ENCODE measurements around the gene CNN2. TPM values are rescaled to one million over a fixed set of nuclear protein-coding genes. Genes with fewer than 3 reads are reported as not detected.

CNN2 gene
- total and polyA plus RNA-seq, 2 of the 13 experiments (the other 11 are each of a cell fraction or from before 2014, with no cell fraction given), result 63.6 to 70.0 TPM

DNA sequence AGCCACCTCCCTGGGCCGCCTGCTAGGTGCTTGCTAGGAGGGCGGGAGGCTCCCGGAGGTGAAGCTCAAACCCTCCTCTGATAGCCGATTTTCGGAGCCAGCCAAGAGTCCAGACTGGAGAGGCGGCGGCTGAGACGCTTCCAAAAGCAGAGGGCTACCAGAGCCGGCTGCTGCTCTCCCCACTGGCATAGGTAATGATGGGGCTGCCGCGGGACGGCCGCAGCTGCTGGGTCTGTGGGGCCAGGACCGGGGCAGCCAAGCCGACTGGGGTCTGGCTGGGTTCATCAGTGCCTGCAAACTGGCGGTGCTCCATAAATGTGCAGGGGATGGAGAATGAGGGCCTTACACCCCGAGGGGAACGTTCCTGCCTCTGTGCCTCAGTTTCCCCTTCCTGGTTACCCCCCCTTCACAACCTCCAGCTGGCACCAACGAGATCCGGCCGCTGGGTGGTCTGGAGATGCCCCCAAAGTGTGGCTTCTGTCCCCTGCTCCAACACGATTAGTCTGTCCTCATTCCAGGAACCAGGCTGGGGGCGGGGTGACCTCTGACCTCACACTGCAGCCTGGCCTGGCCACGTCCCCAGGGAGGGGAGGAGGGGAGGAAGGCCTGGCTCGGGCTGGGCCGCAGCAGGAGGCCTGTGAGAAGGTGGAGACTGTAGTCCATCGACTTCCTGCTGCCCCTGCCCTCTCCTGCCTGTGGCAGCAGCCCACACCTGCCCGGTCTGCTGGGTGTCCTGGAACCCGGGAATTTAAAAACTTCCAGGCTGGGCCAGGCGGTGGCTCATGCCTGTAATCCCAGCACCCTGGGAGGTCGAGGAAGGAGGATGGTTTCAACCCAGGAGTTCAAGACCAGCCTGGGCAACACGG, 46.0 kb upstream of the CNN2 start (continued):
- TF ChIP-seq, protein P1, sequence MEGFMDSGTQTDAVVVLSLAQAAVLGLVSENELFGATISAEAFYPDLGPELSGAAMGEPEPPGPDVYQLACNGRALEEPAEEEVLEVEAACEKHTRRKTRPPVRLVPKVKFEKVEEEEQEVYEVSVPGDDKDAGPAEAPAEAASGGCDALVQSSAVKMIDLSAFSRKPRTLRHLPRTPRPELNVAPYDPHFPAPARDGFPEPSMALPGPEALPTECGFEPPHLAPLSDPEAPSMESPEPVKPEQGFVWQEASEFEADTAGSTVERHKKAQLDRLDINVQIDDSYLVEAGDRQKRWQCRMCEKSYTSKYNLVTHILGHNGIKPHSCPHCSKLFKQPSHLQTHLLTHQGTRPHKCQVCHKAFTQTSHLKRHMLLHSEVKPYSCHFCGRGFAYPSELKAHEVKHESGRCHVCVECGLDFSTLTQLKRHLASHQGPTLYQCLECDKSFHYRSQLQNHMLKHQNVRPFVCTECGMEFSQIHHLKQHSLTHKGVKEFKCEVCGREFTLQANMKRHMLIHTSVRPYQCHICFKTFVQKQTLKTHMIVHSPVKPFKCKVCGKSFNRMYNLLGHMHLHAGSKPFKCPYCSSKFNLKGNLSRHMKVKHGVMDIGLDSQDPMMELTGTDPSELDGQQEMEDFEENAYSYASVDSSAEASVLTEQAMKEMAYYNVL (CRISPR knock-in tag; IDR thresholded peaks at IDR 0.05; ENCODE audit: borderline replicate concordance), result peak; percentile 53; the same call in 1 of the 2 replicates
- peak; percentile 77 for TF ChIP-seq ARNT2 (CRISPR knock-in tag; IDR thresholded peaks at IDR 0.05; ENCODE audit: low read depth)
- TF ChIP-seq, protein P2, sequence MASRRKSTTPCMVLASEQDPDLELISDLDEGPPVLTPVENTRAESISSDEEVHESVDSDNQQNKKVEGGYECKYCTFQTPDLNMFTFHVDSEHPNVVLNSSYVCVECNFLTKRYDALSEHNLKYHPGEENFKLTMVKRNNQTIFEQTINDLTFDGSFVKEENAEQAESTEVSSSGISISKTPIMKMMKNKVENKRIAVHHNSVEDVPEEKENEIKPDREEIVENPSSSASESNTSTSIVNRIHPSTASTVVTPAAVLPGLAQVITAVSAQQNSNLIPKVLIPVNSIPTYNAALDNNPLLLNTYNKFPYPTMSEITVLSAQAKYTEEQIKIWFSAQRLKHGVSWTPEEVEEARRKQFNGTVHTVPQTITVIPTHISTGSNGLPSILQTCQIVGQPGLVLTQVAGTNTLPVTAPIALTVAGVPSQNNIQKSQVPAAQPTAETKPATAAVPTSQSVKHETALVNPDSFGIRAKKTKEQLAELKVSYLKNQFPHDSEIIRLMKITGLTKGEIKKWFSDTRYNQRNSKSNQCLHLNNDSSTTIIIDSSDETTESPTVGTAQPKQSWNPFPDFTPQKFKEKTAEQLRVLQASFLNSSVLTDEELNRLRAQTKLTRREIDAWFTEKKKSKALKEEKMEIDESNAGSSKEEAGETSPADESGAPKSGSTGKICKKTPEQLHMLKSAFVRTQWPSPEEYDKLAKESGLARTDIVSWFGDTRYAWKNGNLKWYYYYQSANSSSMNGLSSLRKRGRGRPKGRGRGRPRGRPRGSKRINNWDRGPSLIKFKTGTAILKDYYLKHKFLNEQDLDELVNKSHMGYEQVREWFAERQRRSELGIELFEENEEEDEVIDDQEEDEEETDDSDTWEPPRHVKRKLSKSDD (CRISPR knock-in tag; IDR thresholded peaks at IDR 0.05; ENCODE audit: low read depth), result peak; percentile 52; the same call in 1 of the 2 replicates
- peak; percentile 29; the same call in 1 of the 2 replicates for TF ChIP-seq NCOR1 (IDR thresholded peaks at IDR 0.05; ENCODE audit: borderline replicate concordance, low read length)
- TF ChIP-seq, protein P3, sequence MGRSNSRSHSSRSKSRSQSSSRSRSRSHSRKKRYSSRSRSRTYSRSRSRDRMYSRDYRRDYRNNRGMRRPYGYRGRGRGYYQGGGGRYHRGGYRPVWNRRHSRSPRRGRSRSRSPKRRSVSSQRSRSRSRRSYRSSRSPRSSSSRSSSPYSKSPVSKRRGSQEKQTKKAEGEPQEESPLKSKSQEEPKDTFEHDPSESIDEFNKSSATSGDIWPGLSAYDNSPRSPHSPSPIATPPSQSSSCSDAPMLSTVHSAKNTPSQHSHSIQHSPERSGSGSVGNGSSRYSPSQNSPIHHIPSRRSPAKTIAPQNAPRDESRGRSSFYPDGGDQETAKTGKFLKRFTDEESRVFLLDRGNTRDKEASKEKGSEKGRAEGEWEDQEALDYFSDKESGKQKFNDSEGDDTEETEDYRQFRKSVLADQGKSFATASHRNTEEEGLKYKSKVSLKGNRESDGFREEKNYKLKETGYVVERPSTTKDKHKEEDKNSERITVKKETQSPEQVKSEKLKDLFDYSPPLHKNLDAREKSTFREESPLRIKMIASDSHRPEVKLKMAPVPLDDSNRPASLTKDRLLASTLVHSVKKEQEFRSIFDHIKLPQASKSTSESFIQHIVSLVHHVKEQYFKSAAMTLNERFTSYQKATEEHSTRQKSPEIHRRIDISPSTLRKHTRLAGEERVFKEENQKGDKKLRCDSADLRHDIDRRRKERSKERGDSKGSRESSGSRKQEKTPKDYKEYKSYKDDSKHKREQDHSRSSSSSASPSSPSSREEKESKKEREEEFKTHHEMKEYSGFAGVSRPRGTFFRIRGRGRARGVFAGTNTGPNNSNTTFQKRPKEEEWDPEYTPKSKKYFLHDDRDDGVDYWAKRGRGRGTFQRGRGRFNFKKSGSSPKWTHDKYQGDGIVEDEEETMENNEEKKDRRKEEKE (IDR thresholded peaks at IDR 0.05), result no peak
- peak; percentile 74 for TF ChIP-seq CHD2 (IDR thresholded peaks at IDR 0.05; ENCODE audit: low read depth, low read length)
- TF ChIP-seq, protein P4, sequence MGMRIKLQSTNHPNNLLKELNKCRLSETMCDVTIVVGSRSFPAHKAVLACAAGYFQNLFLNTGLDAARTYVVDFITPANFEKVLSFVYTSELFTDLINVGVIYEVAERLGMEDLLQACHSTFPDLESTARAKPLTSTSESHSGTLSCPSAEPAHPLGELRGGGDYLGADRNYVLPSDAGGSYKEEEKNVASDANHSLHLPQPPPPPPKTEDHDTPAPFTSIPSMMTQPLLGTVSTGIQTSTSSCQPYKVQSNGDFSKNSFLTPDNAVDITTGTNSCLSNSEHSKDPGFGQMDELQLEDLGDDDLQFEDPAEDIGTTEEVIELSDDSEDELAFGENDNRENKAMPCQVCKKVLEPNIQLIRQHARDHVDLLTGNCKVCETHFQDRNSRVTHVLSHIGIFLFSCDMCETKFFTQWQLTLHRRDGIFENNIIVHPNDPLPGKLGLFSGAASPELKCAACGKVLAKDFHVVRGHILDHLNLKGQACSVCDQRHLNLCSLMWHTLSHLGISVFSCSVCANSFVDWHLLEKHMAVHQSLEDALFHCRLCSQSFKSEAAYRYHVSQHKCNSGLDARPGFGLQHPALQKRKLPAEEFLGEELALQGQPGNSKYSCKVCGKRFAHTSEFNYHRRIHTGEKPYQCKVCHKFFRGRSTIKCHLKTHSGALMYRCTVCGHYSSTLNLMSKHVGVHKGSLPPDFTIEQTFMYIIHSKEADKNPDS (CRISPR knock-in tag; IDR thresholded peaks at IDR 0.05), result no peak
- TF ChIP-seq ATF7-NPFF (CRISPR knock-in tag; IDR thresholded peaks at IDR 0.05; ENCODE audit: low read depth), result 0 out of 2 replicates have a peak, but pooled peaks have one; percentile 38
- peak; percentile 84; the same call in 1 of the 2 replicates for TF ChIP-seq MIER3 (CRISPR knock-in tag; IDR thresholded peaks at IDR 0.05; ENCODE audit: borderline replicate concordance)
- no peak for TF ChIP-seq NONO (IDR thresholded peaks at IDR 0.05)
- TF ChIP-seq NONO (CRISPR knock-in tag; conservative IDR thresholded peaks at IDR 0.05), result peak; percentile 92
- TF ChIP-seq, protein P5, sequence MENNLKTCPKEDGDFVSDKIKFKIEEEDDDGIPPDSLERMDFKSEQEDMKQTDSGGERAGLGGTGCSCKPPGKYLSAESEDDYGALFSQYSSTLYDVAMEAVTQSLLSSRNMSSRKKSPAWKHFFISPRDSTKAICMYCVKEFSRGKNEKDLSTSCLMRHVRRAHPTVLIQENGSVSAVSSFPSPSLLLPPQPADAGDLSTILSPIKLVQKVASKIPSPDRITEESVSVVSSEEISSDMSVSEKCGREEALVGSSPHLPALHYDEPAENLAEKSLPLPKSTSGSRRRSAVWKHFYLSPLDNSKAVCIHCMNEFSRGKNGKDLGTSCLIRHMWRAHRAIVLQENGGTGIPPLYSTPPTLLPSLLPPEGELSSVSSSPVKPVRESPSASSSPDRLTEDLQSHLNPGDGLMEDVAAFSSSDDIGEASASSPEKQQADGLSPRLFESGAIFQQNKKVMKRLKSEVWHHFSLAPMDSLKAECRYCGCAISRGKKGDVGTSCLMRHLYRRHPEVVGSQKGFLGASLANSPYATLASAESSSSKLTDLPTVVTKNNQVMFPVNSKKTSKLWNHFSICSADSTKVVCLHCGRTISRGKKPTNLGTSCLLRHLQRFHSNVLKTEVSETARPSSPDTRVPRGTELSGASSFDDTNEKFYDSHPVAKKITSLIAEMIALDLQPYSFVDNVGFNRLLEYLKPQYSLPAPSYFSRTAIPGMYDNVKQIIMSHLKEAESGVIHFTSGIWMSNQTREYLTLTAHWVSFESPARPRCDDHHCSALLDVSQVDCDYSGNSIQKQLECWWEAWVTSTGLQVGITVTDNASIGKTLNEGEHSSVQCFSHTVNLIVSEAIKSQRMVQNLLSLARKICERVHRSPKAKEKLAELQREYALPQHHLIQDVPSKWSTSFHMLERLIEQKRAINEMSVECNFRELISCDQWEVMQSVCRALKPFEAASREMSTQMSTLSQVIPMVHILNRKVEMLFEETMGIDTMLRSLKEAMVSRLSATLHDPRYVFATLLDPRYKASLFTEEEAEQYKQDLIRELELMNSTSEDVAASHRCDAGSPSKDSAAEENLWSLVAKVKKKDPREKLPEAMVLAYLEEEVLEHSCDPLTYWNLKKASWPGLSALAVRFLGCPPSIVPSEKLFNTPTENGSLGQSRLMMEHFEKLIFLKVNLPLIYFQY (CRISPR knock-in tag; IDR thresholded peaks at IDR 0.05; ENCODE audit: borderline replicate concordance), result peak; percentile 89
- no peak for TF ChIP-seq ZNF101 (CRISPR knock-in tag; IDR thresholded peaks at IDR 0.05; ENCODE audit: borderline replicate concordance, low read depth)

Measured in HepG2 (cell line).